Mesenchymal stem cell (in vitro differentiated cells and primary cell): ENCODE data around the gene SLC38A9.

Source experiments
- DNase-seq: peaks from one replicate; pipeline ENCODE4 v3.0.0-alpha.2; 2013
- H2AFZ ChIP-seq: one replicate; pipeline ENCODE4 v1.6.1; 2013; ENCODE audit warnings: low read depth, mild to moderate bottlenecking, control low read depth, inconsistent platforms, low read length, moderate library complexity
- H2AK5ac ChIP-seq: 2 replicates; pipeline ENCODE4 v1.6.1; 2013; ENCODE audit warnings: low read length, moderate library complexity, mild to moderate bottlenecking, inconsistent platforms; ENCODE audit not compliant: severe bottlenecking
- H2BK120ac ChIP-seq: one replicate; pipeline ENCODE4 v1.6.1; 2013; ENCODE audit warnings: low read depth, mild to moderate bottlenecking, inconsistent platforms, low read length, moderate library complexity
- H2BK12ac ChIP-seq, 2 experiments: one replicate each; pipeline ENCODE4 v1.6.1; 2013; ENCODE audit warnings: inconsistent platforms in 2 of 2, low read length in 2 of 2, mild to moderate bottlenecking in 2 of 2, moderate library complexity in 2 of 2, control low read depth in 1 of 2
- H2BK15ac ChIP-seq: one replicate; pipeline ENCODE4 v1.6.1; 2013; ENCODE audit warnings: mild to moderate bottlenecking, low read depth, inconsistent platforms; ENCODE audit not compliant: poor library complexity, severe bottlenecking
- H2BK5ac ChIP-seq: 2 replicates; pipeline ENCODE4 v1.6.1; 2013; ENCODE audit warnings: low read depth, mild to moderate bottlenecking, low read length, control low read depth, inconsistent platforms; ENCODE audit not compliant: poor library complexity, severe bottlenecking
- H3K14ac ChIP-seq, 2 experiments: one replicate each; pipeline ENCODE4 v1.6.1; 2013; ENCODE audit warnings: inconsistent platforms in 2 of 2, low read length in 2 of 2, control low read depth in 1 of 2, mild to moderate bottlenecking in 1 of 2, moderate library complexity in 1 of 2
- H3K18ac ChIP-seq, 2 experiments: one replicate each; pipeline ENCODE4 v1.6.1; 2013; ENCODE audit warnings: inconsistent platforms in 2 of 2, low read length in 2 of 2, control low read depth in 1 of 2, low read depth in 1 of 2, mild to moderate bottlenecking in 1 of 2
- H3K23ac ChIP-seq, 2 experiments: one replicate each; pipeline ENCODE4 v1.6.1; 2013; ENCODE audit warnings: inconsistent platforms in 2 of 2, low read length in 2 of 2, mild to moderate bottlenecking in 2 of 2, moderate library complexity in 2 of 2, control low read depth in 1 of 2
- H3K27ac ChIP-seq: 2 replicates; pipeline ENCODE4 v1.5.1; 2013; ENCODE audit warnings: mild to moderate bottlenecking, moderate library complexity, low read length, control low read depth, inconsistent platforms; ENCODE audit not compliant: poor library complexity, severe bottlenecking
- H3K27me3 ChIP-seq, 2 experiments: 2 replicates each; pipeline versions ENCODE4 v1.6.1 to v1.7.0; 2013; ENCODE audit warnings: low read length in 2 of 2, mild to moderate bottlenecking in 2 of 2, moderate library complexity in 2 of 2, control low read depth in 1 of 2, inconsistent platforms in 1 of 2; ENCODE audit not compliant: control insufficient read depth in 1 of 2, insufficient read depth in 1 of 2
- H3K36me3 ChIP-seq, 2 experiments: 2 replicates each; pipeline versions ENCODE4 v1.6.1 to v1.7.0; 2013; ENCODE audit warnings: low read length in 2 of 2, control low read depth in 1 of 2, inconsistent platforms in 1 of 2, low read depth in 1 of 2, mild to moderate bottlenecking in 1 of 2; ENCODE audit not compliant: insufficient read depth in 2 of 2, control insufficient read depth in 1 of 2
- H3K4ac ChIP-seq, 2 experiments: one replicate each; pipeline ENCODE4 v1.6.1; 2013; ENCODE audit warnings: inconsistent platforms in 2 of 2, low read length in 2 of 2, mild to moderate bottlenecking in 2 of 2, moderate library complexity in 2 of 2, control low read depth in 1 of 2, low read depth in 1 of 2
- H3K4me1 ChIP-seq: 2 replicates; pipeline ENCODE4 v1.6.1; 2013; ENCODE audit warnings: low read depth, low read length, control low read depth; ENCODE audit not compliant: control insufficient read depth, insufficient read depth
- H3K4me2 ChIP-seq: 2 replicates; pipeline ENCODE4 v1.6.1; 2013; ENCODE audit warnings: low read length, mild to moderate bottlenecking, inconsistent platforms; ENCODE audit not compliant: poor library complexity, severe bottlenecking
- H3K4me3 ChIP-seq, 2 experiments: 2 replicates each; pipeline versions ENCODE4 v1.5.1 to v1.7.0; 2013; ENCODE audit warnings: low read length in 2 of 2, mild to moderate bottlenecking in 2 of 2, control low read depth in 1 of 2, low read depth in 1 of 2; ENCODE audit not compliant: insufficient read depth in 1 of 2
- H3K79me1 ChIP-seq: replicated peaks from 2 replicates; pipeline ENCODE4 v1.6.1; 2013; ENCODE audit warnings: mild to moderate bottlenecking, control low read depth, low read length, inconsistent platforms; ENCODE audit not compliant: poor library complexity, severe bottlenecking
- H3K9ac ChIP-seq: 2 replicates; pipeline ENCODE4 v1.7.0; 2013; ENCODE audit warnings: mild to moderate bottlenecking, low read length, moderate library complexity
- H3K9me3 ChIP-seq: 2 replicates; pipeline ENCODE4 v1.7.0; 2013; ENCODE audit warnings: mild to moderate bottlenecking, low read length; ENCODE audit not compliant: control insufficient read depth
- H4K8ac ChIP-seq: one replicate; pipeline ENCODE4 v1.6.1; 2013; ENCODE audit warnings: inconsistent platforms, mild to moderate bottlenecking, low read length, moderate library complexity
- H4K91ac ChIP-seq: one replicate; pipeline ENCODE4 v1.6.1; 2013; ENCODE audit warnings: mild to moderate bottlenecking, low read length, inconsistent platforms
- WGBS: methylation state at CpG from one replicate; pipeline ENCODE4 v1.1.7; 2013; ENCODE audit warnings: mixed read lengths; 5-methylcytosine and 5-hydroxymethylcytosine counted together

The SLC38A9 gene

GRCh38 chr5:55750499-55750898 lies 38.4 kb upstream of the SLC38A9 start:
- 100% methylated on average over 1 of the region's 3 CpGs for WGBS
- Histone ChIP-seq H4K91ac (no peak overlapping the region), H2AK5ac (no peak overlapping the region), H2BK12ac (no peak overlapping the region), H3K9me3 (no peaks in the 10 kb centered on the region), H3K36me3 (no peaks in the 10 kb centered on the region), H2AFZ (no peak overlapping the region), H2BK5ac (no peak overlapping the region), H3K4ac (no peak overlapping the region), H3K4me3 (no peak overlapping the region), H3K79me1 (no peaks in the 10 kb centered on the region), H3K14ac (no peak overlapping the region), H3K9ac (no peak overlapping the region), H3K18ac (no peak overlapping the region), H2BK120ac (no peak overlapping the region), H3K4me2 (no peak overlapping the region), H3K27me3 (no peaks in the 10 kb centered on the region), H3K27ac (no peak overlapping the region), H3K4me1 (no peaks in the 10 kb centered on the region), H4K8ac (no peak overlapping the region), H2BK15ac (no peak overlapping the region), H3K23ac (no peak overlapping the region)
- DNase-seq, result no peak

- no peak overlapping the region for H2BK5ac ChIP-seq
- no peaks in the 10 kb centered on the region for H3K9me3 ChIP-seq
- H4K8ac ChIP-seq, result no peak overlapping the region
- H3K18ac ChIP-seq, result no peak overlapping the region
- no peak overlapping the region for H2AFZ ChIP-seq
- H2BK15ac ChIP-seq, result no peak overlapping the region
- no peak overlapping the region for H3K4me2 ChIP-seq
- H3K27me3 ChIP-seq, result no peaks in the 10 kb centered on the region
- no peak overlapping the region for H3K4ac ChIP-seq
- no peak overlapping the region for H4K91ac ChIP-seq
- no peak for DNase-seq
- no peaks in the 10 kb centered on the region for H3K79me1 ChIP-seq
- no peak overlapping the region for H3K4me3 ChIP-seq
- no peaks in the 10 kb centered on the region for H3K4me1 ChIP-seq
- no peak overlapping the region for H3K23ac ChIP-seq
- no peaks in the 10 kb centered on the region for H3K36me3 ChIP-seq
- H2AK5ac ChIP-seq, result no peak overlapping the region
- 71% methylated on average over 1 of the region's 3 CpGs for WGBS
- H3K14ac ChIP-seq, result no peak overlapping the region
- H3K9ac ChIP-seq, result no peak overlapping the region
- H3K27ac ChIP-seq, result no peak overlapping the region
- no peak overlapping the region for H2BK12ac ChIP-seq
- H2BK120ac ChIP-seq, result no peak overlapping the region
Observed at GRCh38 chr5:55750063-55750462, 37.9 kb upstream of the SLC38A9 start.

GRCh38 chr5:55749387-55749786 lies 37.3 kb upstream of the SLC38A9 start:
- H3K79me1 ChIP-seq, result no peaks in the 10 kb centered on the region
- no peak for DNase-seq
- no peaks in the 10 kb centered on the region for H3K27me3 ChIP-seq
- H2AK5ac ChIP-seq, result no peak overlapping the region
- H3K23ac ChIP-seq, result no peak overlapping the region
- no peak overlapping the region for H4K8ac ChIP-seq
- 92% methylated on average over 2 of the region's 2 CpGs for WGBS
- no peak overlapping the region for H3K14ac ChIP-seq
- H2BK12ac ChIP-seq, result no peak overlapping the region
- H2BK15ac ChIP-seq, result no peak overlapping the region
- H2AFZ ChIP-seq, result no peak overlapping the region
- no peaks in the 10 kb centered on the region for H3K4me1 ChIP-seq
- H4K91ac ChIP-seq, result no peak overlapping the region
- no peak overlapping the region for H2BK5ac ChIP-seq
- H3K4me2 ChIP-seq, result no peak overlapping the region
- H2BK120ac ChIP-seq, result no peak overlapping the region
- no peak overlapping the region for H3K9ac ChIP-seq
- no peak overlapping the region for H3K4ac ChIP-seq
- no peak overlapping the region for H3K27ac ChIP-seq
- H3K4me3 ChIP-seq, result no peak overlapping the region
- no peaks in the 10 kb centered on the region for H3K36me3 ChIP-seq
- H3K18ac ChIP-seq, result no peak overlapping the region
- H3K9me3 ChIP-seq, result no peaks in the 10 kb centered on the region

- H3K9me3 ChIP-seq, result no peaks in the 10 kb centered on the region
- H2BK5ac ChIP-seq, result no peak overlapping the region
- WGBS, result no CpG with 5 or more reads among the region's 2 CpGs
- no peak overlapping the region for H3K18ac ChIP-seq
- H3K27ac ChIP-seq, result no peak overlapping the region
- no peak overlapping the region for H3K23ac ChIP-seq
- no peaks in the 10 kb centered on the region for H3K79me1 ChIP-seq
- no peak overlapping the region for H4K8ac ChIP-seq
- no peak overlapping the region for H4K91ac ChIP-seq
- no peak overlapping the region for H3K14ac ChIP-seq
- H2BK15ac ChIP-seq, result no peak overlapping the region
- no peak overlapping the region for H2BK12ac ChIP-seq
- no peak for DNase-seq
- no peaks in the 10 kb centered on the region for H3K27me3 ChIP-seq
- H3K4me2 ChIP-seq, result no peak overlapping the region
- H3K9ac ChIP-seq, result no peak overlapping the region
- no peak overlapping the region for H2BK120ac ChIP-seq
- no peaks in the 10 kb centered on the region for H3K36me3 ChIP-seq
- no peak overlapping the region for H3K4me3 ChIP-seq
- H3K4me1 ChIP-seq, result no peaks in the 10 kb centered on the region
- no peak overlapping the region for H2AFZ ChIP-seq
- H2AK5ac ChIP-seq, result no peak overlapping the region
- H3K4ac ChIP-seq, result no peak overlapping the region
Observed at GRCh38 chr5:55747778-55748318, 35.7 kb upstream of the SLC38A9 start.
